Measurements from ENCODE around the gene SLC16A1.
A peak's percentile ranks its signal among the peaks of the same experiment; 100 is the strongest.
"Not testable (repeated sequence)": the region's sequence is repeated elsewhere in the genome, so short reads cannot be mapped to it uniquely, and the experiment has no call there.

Gene SLC16A1

GRCh38 chr1:112971006-112971405 is 15.0 kb upstream of the SLC16A1 start:
- DNase-seq (ENCODE audit: low read depth in 1 of 2, low spot score in 1 of 2), result no peak
- Histone ChIP-seq H3K27me3 (ENCODE audit: insufficient read depth, poor library complexity, severe bottlenecking) (no peaks in the 10 kb centered on the region), H3K4me3 (replicated peaks; ENCODE audit: insufficient read depth, low read length) (no peak overlapping the region), H3K27ac (replicated peaks) (no peak overlapping the region)
- TF ChIP-seq SPI1 (IDR thresholded peaks at IDR 0.05; ENCODE audit: borderline replicate concordance, low read depth) (no peak), POLR2AphosphoS5 (IDR thresholded peaks at IDR 0.05; ENCODE audit: low read depth) (no peak), GABPA (IDR thresholded peaks at IDR 0.05; ENCODE audit: low read depth) (no peak)
- TF ChIP-seq, protein P1, sequence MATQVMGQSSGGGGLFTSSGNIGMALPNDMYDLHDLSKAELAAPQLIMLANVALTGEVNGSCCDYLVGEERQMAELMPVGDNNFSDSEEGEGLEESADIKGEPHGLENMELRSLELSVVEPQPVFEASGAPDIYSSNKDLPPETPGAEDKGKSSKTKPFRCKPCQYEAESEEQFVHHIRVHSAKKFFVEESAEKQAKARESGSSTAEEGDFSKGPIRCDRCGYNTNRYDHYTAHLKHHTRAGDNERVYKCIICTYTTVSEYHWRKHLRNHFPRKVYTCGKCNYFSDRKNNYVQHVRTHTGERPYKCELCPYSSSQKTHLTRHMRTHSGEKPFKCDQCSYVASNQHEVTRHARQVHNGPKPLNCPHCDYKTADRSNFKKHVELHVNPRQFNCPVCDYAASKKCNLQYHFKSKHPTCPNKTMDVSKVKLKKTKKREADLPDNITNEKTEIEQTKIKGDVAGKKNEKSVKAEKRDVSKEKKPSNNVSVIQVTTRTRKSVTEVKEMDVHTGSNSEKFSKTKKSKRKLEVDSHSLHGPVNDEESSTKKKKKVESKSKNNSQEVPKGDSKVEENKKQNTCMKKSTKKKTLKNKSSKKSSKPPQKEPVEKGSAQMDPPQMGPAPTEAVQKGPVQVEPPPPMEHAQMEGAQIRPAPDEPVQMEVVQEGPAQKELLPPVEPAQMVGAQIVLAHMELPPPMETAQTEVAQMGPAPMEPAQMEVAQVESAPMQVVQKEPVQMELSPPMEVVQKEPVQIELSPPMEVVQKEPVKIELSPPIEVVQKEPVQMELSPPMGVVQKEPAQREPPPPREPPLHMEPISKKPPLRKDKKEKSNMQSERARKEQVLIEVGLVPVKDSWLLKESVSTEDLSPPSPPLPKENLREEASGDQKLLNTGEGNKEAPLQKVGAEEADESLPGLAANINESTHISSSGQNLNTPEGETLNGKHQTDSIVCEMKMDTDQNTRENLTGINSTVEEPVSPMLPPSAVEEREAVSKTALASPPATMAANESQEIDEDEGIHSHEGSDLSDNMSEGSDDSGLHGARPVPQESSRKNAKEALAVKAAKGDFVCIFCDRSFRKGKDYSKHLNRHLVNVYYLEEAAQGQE (IDR thresholded peaks at IDR 0.05; ENCODE audit: insufficient replicate concordance, low read depth), result no peak
- TF ChIP-seq, protein P2, sequence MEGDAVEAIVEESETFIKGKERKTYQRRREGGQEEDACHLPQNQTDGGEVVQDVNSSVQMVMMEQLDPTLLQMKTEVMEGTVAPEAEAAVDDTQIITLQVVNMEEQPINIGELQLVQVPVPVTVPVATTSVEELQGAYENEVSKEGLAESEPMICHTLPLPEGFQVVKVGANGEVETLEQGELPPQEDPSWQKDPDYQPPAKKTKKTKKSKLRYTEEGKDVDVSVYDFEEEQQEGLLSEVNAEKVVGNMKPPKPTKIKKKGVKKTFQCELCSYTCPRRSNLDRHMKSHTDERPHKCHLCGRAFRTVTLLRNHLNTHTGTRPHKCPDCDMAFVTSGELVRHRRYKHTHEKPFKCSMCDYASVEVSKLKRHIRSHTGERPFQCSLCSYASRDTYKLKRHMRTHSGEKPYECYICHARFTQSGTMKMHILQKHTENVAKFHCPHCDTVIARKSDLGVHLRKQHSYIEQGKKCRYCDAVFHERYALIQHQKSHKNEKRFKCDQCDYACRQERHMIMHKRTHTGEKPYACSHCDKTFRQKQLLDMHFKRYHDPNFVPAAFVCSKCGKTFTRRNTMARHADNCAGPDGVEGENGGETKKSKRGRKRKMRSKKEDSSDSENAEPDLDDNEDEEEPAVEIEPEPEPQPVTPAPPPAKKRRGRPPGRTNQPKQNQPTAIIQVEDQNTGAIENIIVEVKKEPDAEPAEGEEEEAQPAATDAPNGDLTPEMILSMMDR (IDR thresholded peaks at IDR 0.05; ENCODE audit: insufficient read depth, low read length), result no peak

- H3K4me3 ChIP-seq (replicated peaks; ENCODE audit: insufficient read depth, low read length), result no peak overlapping the region
- H3K27ac ChIP-seq (replicated peaks), result no peak overlapping the region
- no peak for TF ChIP-seq SPI1 (IDR thresholded peaks at IDR 0.05; ENCODE audit: borderline replicate concordance, low read depth)
- H3K27me3 ChIP-seq (ENCODE audit: insufficient read depth, poor library complexity, severe bottlenecking), result no peaks in the 10 kb centered on the region
- no peak for DNase-seq (ENCODE audit: low read depth in 1 of 2, low spot score in 1 of 2)
Measured at GRCh38 chr1:112964347-112964746, 8.4 kb upstream of the SLC16A1 start.

DNA sequence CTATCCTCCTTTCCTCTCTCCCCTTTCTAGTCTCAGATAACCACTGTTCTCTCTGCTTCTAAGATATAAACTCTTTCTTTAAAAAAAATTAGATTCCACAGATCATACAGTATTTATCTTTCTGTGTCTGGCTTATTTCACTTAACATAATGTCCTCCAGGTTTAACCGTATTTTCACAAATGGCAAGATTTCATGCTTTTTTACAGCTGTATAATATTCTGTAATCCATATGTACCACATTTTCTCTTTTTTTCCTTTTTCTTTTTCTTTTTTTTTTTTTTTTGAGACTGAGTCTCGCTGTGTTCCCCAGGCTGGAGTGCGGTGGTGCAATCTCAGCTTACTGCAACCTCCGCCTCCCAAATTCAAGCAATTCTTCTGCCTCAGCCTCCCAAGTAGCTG is 5.1 kb upstream of the SLC16A1 start:
- Histone ChIP-seq H3K27ac (replicated peaks) (no peak overlapping the region), H3K27me3 (ENCODE audit: insufficient read depth, poor library complexity, severe bottlenecking) (no peaks in the 10 kb centered on the region), H3K4me3 (replicated peaks; ENCODE audit: insufficient read depth, low read length) (no peak overlapping the region)
- TF ChIP-seq GABPA (IDR thresholded peaks at IDR 0.05; ENCODE audit: low read depth), result no peak
- TF ChIP-seq POLR2AphosphoS5 (IDR thresholded peaks at IDR 0.05; ENCODE audit: low read depth), result no peak
- TF ChIP-seq SPI1 (IDR thresholded peaks at IDR 0.05; ENCODE audit: borderline replicate concordance, low read depth), result no peak
- TF ChIP-seq, protein P2 (IDR thresholded peaks at IDR 0.05; ENCODE audit: insufficient read depth, low read length), result no peak
- TF ChIP-seq, protein P1 (IDR thresholded peaks at IDR 0.05; ENCODE audit: insufficient replicate concordance, low read depth), result no peak
- no peak for DNase-seq (ENCODE audit: low read depth in 1 of 2, low spot score in 1 of 2)

DNA sequence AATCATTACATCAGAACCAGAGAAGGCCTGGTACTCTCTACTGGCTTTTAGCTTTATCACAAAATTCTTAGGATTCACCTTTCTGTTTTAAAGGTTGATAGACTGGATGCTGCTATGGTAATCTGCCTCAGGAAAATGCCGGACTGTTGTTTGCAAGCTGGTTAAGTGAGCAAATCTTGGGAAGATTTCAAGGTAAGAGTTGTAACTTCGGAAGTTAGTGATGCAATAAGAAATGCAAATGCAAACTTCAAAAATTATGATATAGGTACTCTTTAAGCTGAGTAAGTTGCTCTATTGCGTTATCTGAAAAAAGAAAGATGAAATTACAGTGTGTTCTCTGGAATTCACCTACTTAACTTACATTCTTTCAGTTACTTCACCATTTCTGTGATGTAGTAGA is 4.4 kb upstream of the SLC16A1 start:
- H3K27ac ChIP-seq (replicated peaks), result no peak overlapping the region
- H3K27me3 ChIP-seq (ENCODE audit: insufficient read depth, poor library complexity, severe bottlenecking), result no peaks in the 10 kb centered on the region
- TF ChIP-seq POLR2AphosphoS5 (IDR thresholded peaks at IDR 0.05; ENCODE audit: low read depth), result no peak
- TF ChIP-seq SPI1 (IDR thresholded peaks at IDR 0.05; ENCODE audit: borderline replicate concordance, low read depth), result no peak
- TF ChIP-seq, protein P2 (IDR thresholded peaks at IDR 0.05; ENCODE audit: insufficient read depth, low read length), result no peak
- TF ChIP-seq, protein P1 (IDR thresholded peaks at IDR 0.05; ENCODE audit: insufficient replicate concordance, low read depth), result no peak
- no peak for TF ChIP-seq GABPA (IDR thresholded peaks at IDR 0.05; ENCODE audit: low read depth)
- no peak overlapping the region for H3K4me3 ChIP-seq (replicated peaks; ENCODE audit: insufficient read depth, low read length)
- DNase-seq (ENCODE audit: low read depth in 1 of 2, low spot score in 1 of 2), result no peak

- H3K27me3 ChIP-seq (ENCODE audit: insufficient read depth, poor library complexity, severe bottlenecking); H3K27ac ChIP-seq (replicated peaks); DNase-seq (ENCODE audit: low read depth in 1 of 2, low spot score in 1 of 2): not testable (repeated sequence)
- peak overlapping the region; percentile 78 for H3K4me3 ChIP-seq (replicated peaks; ENCODE audit: insufficient read depth, low read length)
Measured at GRCh38 chr1:112958236-112958635, 2.2 kb upstream of the SLC16A1 start.
